ENCODE measurements around the gene FRY. TPM values are rescaled to one million over a fixed set of nuclear protein-coding genes. Genes with fewer than 3 reads are reported as not detected.

Gene FRY
- total and polyA plus RNA-seq, 10 of the 15 experiments (the other 5 are each of a cell fraction or from before 2014, with no cell fraction given), result 0.18 to 1.4 (median 0.30) TPM

DNA sequence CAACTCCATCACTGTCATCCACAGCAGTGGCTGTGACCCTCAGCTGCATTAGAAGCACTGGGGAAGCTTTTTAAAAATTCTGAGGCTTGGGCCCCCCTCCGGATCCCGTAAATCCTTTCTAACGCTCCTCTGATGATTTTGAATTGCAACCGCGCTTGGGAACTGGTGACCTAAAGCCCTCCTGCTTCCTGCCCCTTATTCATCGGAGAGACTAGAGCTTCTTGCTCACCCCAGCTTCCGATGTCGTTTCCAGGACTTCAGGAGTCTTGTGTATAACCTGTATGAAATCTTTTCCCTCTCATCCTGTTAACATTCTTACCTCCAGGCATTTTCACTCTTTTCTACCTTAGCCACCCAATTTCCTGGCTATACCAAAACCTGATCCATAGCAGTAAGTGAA lies 268.8 kb downstream of the FRY start (continued):
- TF ChIP-seq KAT2A (conservative IDR thresholded peaks at IDR 0.05; ENCODE audit: control insufficient read depth, low read depth, low read length), result no peak
- TF ChIP-seq, protein P1, sequence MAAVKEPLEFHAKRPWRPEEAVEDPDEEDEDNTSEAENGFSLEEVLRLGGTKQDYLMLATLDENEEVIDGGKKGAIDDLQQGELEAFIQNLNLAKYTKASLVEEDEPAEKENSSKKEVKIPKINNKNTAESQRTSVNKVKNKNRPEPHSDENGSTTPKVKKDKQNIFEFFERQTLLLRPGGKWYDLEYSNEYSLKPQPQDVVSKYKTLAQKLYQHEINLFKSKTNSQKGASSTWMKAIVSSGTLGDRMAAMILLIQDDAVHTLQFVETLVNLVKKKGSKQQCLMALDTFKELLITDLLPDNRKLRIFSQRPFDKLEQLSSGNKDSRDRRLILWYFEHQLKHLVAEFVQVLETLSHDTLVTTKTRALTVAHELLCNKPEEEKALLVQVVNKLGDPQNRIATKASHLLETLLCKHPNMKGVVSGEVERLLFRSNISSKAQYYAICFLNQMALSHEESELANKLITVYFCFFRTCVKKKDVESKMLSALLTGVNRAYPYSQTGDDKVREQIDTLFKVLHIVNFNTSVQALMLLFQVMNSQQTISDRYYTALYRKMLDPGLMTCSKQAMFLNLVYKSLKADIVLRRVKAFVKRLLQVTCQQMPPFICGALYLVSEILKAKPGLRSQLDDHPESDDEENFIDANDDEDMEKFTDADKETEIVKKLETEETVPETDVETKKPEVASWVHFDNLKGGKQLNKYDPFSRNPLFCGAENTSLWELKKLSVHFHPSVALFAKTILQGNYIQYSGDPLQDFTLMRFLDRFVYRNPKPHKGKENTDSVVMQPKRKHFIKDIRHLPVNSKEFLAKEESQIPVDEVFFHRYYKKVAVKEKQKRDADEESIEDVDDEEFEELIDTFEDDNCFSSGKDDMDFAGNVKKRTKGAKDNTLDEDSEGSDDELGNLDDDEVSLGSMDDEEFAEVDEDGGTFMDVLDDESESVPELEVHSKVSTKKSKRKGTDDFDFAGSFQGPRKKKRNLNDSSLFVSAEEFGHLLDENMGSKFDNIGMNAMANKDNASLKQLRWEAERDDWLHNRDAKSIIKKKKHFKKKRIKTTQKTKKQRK (IDR thresholded peaks at IDR 0.05; ENCODE audit: low read depth, low read length), result no peak

DNA sequence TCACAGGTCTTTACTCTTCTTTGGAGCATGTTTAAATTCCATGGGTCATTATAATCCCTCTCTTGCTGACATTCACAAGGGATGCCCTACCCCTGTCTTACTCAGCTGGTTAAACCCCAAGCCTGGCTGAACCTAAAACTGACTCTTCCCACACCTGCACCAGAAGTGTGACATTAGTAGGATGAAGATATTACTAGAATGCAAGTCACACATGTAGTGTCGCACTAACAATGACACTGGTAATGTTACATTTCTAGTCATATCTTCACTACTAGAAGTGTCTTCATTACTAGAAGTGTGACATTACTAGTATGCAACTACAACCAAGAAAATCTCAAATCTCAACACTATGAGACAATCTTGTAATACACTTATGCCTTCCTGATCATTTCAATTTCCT lies 269.3 kb downstream of the FRY start:
- Histone ChIP-seq H4K20me1 (ENCODE audit: control insufficient read depth, insufficient read depth) (no peaks in the 10 kb centered on the region), H2AFZ (ENCODE audit: control insufficient read depth, low read depth, low read length) (no peak overlapping the region), H3K9ac (ENCODE audit: control insufficient read depth, insufficient read depth, low read length) (no peak overlapping the region), H3K79me2 (ENCODE audit: control insufficient read depth, insufficient read depth, low read length) (no peaks in the 10 kb centered on the region), H3K4me3 (no peak overlapping the region), H3K36me3 (ENCODE audit: control insufficient read depth in 2 of 2, insufficient read depth in 2 of 2, low read length in 1 of 2) (no peaks in the 10 kb centered on the region), H3K27ac (ENCODE audit: control insufficient read depth, insufficient read depth) (no peak overlapping the region), H3K4me1 (ENCODE audit: control insufficient read depth, insufficient read depth, low read length) (no peaks in the 10 kb centered on the region), H3K27me3 (replicated peaks in 1 of 2; ENCODE audit: control insufficient read depth in 2 of 2, insufficient read depth in 2 of 2, low read length in 1 of 2) (peaks cover 5 to 16% of the 10 kb centered on the region in 2 experiments; a peak in 3 of 4 replicates), H3K4me2 (ENCODE audit: control insufficient read depth, insufficient read depth) (no peak overlapping the region), H3K9me3 (replicated peaks; ENCODE audit: control insufficient read depth, insufficient read depth, low read length) (no peaks in the 10 kb centered on the region)
- CTCF ChIA-PET, result interaction anchor here (0.5 to 1.5 kb wide), 3 partner anchors 54 to 391 kb away, joined by 3 to 5 read pairs (median 4); no protein-coding TSS in a partner anchor
- intact Hi-C loops (cut with micrococcal nuclease; ENCODE audit: unreplicated experiment) (no loop called here), in situ Hi-C loops (cut with MboI) (no loop called here)
- 0% methylated on average over 1 of the region's 1 CpG for WGBS (ENCODE audit: insufficient coverage, insufficient replicate concordance, low lambda C conversion rate, missing lambda C conversion rate)
- TF ChIP-seq JUND (IDR thresholded peaks at IDR 0.05; ENCODE audit: low read depth, low read length) (no peak), NFYB (IDR thresholded peaks at IDR 0.05; ENCODE audit: insufficient read depth, low read depth, low read length) (no peak), CBX5 (IDR thresholded peaks at IDR 0.05; ENCODE audit: low read depth) (no peak), CHD1 (IDR thresholded peaks at IDR 0.05; ENCODE audit: low read depth, low read length) (no peak), MYB (IDR thresholded peaks at IDR 0.05; ENCODE audit: borderline replicate concordance, low read depth, low read length) (no peak), ESRRA (IDR thresholded peaks at IDR 0.05; ENCODE audit: low read length) (no peak), ASH2L (IDR thresholded peaks at IDR 0.05; ENCODE audit: borderline replicate concordance, low read depth) (no peak), SIX5 (IDR thresholded peaks at IDR 0.05; ENCODE audit: low read depth, low read length, severe bottlenecking) (no peak), ZZZ3 (IDR thresholded peaks at IDR 0.05; ENCODE audit: control insufficient read depth, insufficient read length, low read depth) (no peak), CHD4 (IDR thresholded peaks at IDR 0.05) (no peak), MEF2A (IDR thresholded peaks at IDR 0.05; ENCODE audit: insufficient read depth, low read depth, low read length) (no peak)
- TF ChIP-seq, protein P2, sequence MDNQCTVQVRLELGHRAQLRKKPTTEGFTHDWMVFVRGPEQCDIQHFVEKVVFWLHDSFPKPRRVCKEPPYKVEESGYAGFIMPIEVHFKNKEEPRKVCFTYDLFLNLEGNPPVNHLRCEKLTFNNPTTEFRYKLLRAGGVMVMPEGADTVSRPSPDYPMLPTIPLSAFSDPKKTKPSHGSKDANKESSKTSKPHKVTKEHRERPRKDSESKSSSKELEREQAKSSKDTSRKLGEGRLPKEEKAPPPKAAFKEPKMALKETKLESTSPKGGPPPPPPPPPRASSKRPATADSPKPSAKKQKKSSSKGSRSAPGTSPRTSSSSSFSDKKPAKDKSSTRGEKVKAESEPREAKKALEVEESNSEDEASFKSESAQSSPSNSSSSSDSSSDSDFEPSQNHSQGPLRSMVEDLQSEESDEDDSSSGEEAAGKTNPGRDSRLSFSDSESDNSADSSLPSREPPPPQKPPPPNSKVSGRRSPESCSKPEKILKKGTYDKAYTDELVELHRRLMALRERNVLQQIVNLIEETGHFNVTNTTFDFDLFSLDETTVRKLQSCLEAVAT (IDR thresholded peaks at IDR 0.05), result no peak
- TF ChIP-seq, protein P3, sequence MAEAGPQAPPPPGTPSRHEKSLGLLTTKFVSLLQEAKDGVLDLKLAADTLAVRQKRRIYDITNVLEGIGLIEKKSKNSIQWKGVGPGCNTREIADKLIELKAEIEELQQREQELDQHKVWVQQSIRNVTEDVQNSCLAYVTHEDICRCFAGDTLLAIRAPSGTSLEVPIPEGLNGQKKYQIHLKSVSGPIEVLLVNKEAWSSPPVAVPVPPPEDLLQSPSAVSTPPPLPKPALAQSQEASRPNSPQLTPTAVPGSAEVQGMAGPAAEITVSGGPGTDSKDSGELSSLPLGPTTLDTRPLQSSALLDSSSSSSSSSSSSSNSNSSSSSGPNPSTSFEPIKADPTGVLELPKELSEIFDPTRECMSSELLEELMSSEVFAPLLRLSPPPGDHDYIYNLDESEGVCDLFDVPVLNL (IDR thresholded peaks at IDR 0.05; ENCODE audit: low read depth, low read length), result no peak
- POLR2A ChIA-PET, result no interaction called here
- FAIRE-seq (peak; percentile 38), ATAC-seq (no peak), DNase-seq (ENCODE audit: low read depth, low spot score) (no peak)
- SMC1A ChIA-PET (ENCODE audit: uncharacterized antibody, unreplicated experiment), result no interaction called here
- RAD21 ChIA-PET (ENCODE audit: unreplicated experiment), result no interaction called here
- BruUV-seq (replicated peaks), result no TSS peak
